Measurements from ENCODE around the gene SNN. TPM values are rescaled to one million over a fixed set of nuclear protein-coding genes. Genes with fewer than 3 reads are reported as not detected.

The SNN gene
- total RNA-seq, result 23.4 and 24.0 TPM in 2 replicates
- long read RNA-seq, partial matches to known transcripts, result 13 of 13 reads
- long read RNA-seq, other reads (novel, unspliced or antisense), result 0 of 13 reads

GRCh38 chr16:11667824-11668622, at the start of gene SNN:
SNN (plus strand) TSS chr16:11668455; CDS start chr16:11676060, 7,605 bp downstream.
- H3K4me1 Mint-ChIP-seq (ENCODE audit: unreplicated experiment), result peaks cover 29% of the 10 kb centered on the region
- peaks cover 3% of the 10 kb centered on the region for H3K36me3 Mint-ChIP-seq (ENCODE audit: unreplicated experiment)
- TF ChIP-seq, protein P1, sequence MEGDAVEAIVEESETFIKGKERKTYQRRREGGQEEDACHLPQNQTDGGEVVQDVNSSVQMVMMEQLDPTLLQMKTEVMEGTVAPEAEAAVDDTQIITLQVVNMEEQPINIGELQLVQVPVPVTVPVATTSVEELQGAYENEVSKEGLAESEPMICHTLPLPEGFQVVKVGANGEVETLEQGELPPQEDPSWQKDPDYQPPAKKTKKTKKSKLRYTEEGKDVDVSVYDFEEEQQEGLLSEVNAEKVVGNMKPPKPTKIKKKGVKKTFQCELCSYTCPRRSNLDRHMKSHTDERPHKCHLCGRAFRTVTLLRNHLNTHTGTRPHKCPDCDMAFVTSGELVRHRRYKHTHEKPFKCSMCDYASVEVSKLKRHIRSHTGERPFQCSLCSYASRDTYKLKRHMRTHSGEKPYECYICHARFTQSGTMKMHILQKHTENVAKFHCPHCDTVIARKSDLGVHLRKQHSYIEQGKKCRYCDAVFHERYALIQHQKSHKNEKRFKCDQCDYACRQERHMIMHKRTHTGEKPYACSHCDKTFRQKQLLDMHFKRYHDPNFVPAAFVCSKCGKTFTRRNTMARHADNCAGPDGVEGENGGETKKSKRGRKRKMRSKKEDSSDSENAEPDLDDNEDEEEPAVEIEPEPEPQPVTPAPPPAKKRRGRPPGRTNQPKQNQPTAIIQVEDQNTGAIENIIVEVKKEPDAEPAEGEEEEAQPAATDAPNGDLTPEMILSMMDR (IDR thresholded peaks at IDR 0.05), result no peak
- DNase-seq (ENCODE audit: extremely low spot score, unreplicated experiment), result peak; percentile 95
- no peaks in the 10 kb centered on the region for H3K9me3 Mint-ChIP-seq (ENCODE audit: unreplicated experiment)
- H3K4me3 Mint-ChIP-seq (ENCODE audit: unreplicated experiment), result peak within 1 kb of the TSS; percentile 72
- no peaks in the 10 kb centered on the region for H3K27me3 Mint-ChIP-seq (ENCODE audit: unreplicated experiment)
- no peak within 1 kb of the TSS for H3K27ac Mint-ChIP-seq (ENCODE audit: unreplicated experiment)

- no peak for DNase-seq (ENCODE audit: extremely low spot score, unreplicated experiment)
- no peak overlapping the region for H3K4me3 Mint-ChIP-seq (ENCODE audit: unreplicated experiment)
- TF ChIP-seq, protein P1 (IDR thresholded peaks at IDR 0.05), result no peak
- H3K4me1 Mint-ChIP-seq (ENCODE audit: unreplicated experiment), result peaks cover 58% of the 10 kb centered on the region
- H3K27ac Mint-ChIP-seq (ENCODE audit: unreplicated experiment), result peak overlapping the region; percentile 80
- no peaks in the 10 kb centered on the region for H3K27me3 Mint-ChIP-seq (ENCODE audit: unreplicated experiment)
- H3K36me3 Mint-ChIP-seq (ENCODE audit: unreplicated experiment), result peaks cover 3% of the 10 kb centered on the region
- H3K9me3 Mint-ChIP-seq (ENCODE audit: unreplicated experiment), result peaks cover 4% of the 10 kb centered on the region
These were observed 48.9 kb upstream of the SNN start for GRCh38 chr16:11619327-11619851.

- DNase-seq (ENCODE audit: extremely low spot score, unreplicated experiment), result no peak
- Mint-ChIP-seq H3K27me3 (ENCODE audit: unreplicated experiment) (no peaks in the 10 kb centered on the region), H3K27ac (ENCODE audit: unreplicated experiment) (peak overlapping the region; percentile 65), H3K4me3 (ENCODE audit: unreplicated experiment) (no peak overlapping the region), H3K36me3 (ENCODE audit: unreplicated experiment) (peaks cover 3% of the 10 kb centered on the region), H3K9me3 (ENCODE audit: unreplicated experiment) (peaks cover 4% of the 10 kb centered on the region), H3K4me1 (ENCODE audit: unreplicated experiment) (peaks cover 62% of the 10 kb centered on the region)
- TF ChIP-seq, protein P1 (IDR thresholded peaks at IDR 0.05), result no peak
These were observed 47.8 kb upstream of the SNN start for GRCh38 chr16:11620243-11621003.

DNA sequence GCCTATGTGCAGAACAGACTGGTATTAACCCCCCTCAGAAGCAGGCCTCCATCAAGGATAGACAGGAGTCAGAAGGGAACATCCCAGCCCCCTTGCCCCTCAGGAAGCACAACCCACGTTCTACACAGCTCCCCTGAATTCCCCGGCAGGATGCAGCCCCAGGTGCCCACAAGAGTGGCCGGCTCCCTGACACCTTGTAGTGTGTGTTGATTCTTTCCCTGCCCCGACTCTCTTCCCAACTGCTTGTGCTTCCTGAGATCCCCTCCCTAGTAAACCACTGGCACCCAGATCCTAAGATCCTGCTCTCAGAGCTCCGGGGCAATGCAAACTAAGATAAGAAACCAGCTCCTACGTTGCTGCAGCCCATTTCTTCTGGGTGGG, 46.7 kb upstream of the SNN start:
- DNase-seq (ENCODE audit: extremely low spot score, unreplicated experiment), result no peak
- Mint-ChIP-seq H3K9me3 (ENCODE audit: unreplicated experiment) (peaks cover 4% of the 10 kb centered on the region), H3K4me1 (ENCODE audit: unreplicated experiment) (peaks cover 66% of the 10 kb centered on the region), H3K4me3 (ENCODE audit: unreplicated experiment) (peak overlapping the region; percentile 58), H3K27me3 (ENCODE audit: unreplicated experiment) (no peaks in the 10 kb centered on the region), H3K36me3 (ENCODE audit: unreplicated experiment) (peaks cover 3% of the 10 kb centered on the region), H3K27ac (ENCODE audit: unreplicated experiment) (peak overlapping the region; percentile 94)
- TF ChIP-seq, protein P1 (IDR thresholded peaks at IDR 0.05), result no peak

All from osteocyte (in vitro differentiated cells).